SHP77 treated with DMSO at 0.1 percent for 48 hours (cell line): Measurements from ENCODE around the gene TSSK3.

Source experiments
- DNase-seq: peaks from one replicate; lab custom pipeline; 2025; lab: John Stamatoyannopoulos, UW

TSSK3 gene

DNA sequence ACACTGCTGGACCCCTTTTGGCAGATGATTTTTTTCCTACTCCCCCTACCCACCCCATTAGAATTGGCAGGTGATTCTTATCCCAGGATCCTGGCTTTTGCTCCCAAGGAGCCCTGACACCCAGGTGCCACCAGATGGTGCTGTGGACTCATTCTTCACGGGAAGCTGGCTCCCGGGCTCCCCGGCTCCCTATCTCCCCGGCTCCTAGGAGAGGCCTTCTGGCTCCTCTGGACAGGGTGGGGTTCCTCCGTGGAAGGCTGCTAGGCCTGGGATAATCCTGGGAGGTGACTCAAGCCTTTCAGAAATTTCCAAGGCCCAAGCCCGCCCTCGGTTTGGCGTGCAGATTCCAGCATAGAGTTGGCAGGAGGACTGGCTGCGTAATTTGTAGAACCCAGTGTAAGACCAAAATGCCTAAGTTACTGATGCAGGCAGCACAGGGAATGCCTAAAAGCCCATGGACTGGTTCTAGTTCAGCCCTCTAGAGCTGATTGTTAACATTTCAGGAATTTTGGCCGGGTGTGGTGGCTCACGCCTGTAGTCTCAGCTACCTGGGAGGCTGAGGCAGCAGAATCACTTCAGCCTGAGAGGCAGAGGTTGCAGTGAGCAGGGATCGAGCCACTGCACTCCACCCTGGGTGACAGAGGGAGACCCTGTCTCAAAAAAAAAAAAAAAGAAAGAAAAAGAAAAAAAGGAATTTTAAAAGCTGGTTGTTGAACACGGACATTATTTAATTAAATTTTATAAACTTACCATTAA is 38.7 kb downstream of the TSSK3 start:
- peak; percentile 62 for DNase-seq

DNA sequence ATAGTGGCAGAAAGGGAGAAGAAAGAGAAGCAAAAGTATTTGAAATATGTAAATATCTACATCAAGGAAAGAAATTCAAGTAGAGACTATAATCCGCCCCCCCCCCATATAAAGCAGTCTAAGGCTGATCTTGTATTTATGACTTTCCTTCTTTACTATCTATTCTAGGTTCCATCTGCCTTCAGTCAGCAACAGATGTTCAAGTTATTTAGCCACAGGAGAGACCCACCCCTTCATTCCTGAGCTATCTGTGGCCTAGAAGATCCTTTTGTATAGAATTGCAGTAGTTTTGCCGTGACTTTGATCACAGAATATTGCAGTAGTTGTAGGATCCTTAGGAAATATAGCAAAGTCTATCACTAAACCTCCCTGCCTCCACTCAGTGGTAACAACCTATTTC is 42.6 kb downstream of the TSSK3 start:
- DNase-seq: no peak

DNA sequence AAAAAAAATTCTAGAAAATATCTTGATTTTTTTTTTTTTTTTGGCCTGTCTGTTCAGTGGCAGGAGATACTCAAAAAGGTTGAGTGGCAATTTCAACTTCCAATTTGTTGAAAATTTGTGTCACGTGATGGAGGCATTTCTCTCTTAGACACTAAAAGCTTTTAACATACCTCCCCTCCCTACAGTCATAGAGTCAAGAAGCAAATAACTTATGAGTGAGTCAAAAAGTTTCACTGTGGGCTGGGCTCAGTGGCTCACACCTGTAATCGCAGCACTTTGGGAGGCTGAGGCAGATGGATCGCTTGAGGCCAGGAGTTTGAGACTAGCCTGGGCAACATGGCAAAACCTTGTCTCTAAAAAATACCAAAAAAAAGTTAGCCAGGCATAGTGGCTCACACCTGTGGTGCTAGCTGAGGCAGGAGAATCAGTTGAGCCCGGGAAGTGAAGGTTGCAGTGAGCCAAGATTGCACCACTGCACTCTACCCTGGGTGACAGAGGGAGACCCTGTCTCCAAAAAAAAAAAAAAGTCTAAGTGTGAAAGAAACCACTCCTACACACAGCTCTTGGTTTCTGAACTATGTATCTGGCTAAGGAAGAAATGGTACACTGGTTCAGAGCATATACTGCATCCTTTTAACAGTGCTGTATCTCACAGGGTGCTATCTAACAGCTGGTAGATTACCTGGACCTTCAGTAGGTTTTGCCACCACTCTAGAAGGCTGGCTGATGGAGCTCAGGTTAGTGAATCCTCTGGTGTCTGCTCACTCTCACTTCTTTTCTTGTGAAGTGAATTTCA is 43.5 kb downstream of the TSSK3 start:
- DNase-seq: no peak

DNA sequence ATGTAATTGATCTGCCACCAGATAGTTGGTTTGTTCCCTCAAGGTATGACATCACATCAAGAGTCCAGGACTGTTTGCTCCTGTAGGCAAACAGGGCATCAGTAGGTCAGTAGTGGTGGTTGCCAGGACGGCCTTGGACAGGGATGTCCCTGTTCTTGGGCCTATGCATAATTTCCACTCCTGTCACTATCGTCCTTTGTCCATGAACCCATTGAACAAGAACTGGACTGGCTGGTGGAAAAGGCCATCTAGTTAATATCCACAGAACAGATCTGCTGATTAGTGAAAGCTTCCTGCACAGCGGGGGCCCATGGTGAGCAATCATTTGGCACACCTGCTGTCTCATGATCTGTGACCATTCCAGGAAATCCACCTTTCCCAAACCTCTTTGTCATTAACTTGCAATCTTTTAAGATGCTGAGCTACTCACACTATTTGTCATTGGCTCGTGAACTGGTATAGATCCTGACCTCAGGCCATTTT is 44.3 kb downstream of the TSSK3 start:
- DNase-seq: no peak

DNA sequence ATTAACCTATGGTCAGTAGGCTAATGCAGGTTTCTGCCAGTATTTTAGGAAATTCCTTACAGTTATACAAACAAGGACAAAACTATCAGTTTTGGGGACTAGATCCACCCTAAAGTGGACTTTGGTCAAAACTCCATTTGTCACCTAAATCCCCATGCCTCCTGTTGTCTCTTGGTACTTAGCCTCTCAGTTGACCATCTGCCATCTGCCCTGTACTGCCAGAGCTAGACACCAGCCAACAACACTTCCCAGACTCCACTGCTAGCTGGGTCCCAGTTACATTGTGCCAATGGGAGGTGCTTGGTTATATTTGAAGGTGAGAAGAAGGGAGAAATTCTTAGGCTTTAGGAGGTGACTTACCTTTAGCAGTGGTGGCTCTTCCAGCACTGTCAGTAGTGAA is 48.9 kb downstream of the TSSK3 start:
- DNase-seq: no peak

DNA sequence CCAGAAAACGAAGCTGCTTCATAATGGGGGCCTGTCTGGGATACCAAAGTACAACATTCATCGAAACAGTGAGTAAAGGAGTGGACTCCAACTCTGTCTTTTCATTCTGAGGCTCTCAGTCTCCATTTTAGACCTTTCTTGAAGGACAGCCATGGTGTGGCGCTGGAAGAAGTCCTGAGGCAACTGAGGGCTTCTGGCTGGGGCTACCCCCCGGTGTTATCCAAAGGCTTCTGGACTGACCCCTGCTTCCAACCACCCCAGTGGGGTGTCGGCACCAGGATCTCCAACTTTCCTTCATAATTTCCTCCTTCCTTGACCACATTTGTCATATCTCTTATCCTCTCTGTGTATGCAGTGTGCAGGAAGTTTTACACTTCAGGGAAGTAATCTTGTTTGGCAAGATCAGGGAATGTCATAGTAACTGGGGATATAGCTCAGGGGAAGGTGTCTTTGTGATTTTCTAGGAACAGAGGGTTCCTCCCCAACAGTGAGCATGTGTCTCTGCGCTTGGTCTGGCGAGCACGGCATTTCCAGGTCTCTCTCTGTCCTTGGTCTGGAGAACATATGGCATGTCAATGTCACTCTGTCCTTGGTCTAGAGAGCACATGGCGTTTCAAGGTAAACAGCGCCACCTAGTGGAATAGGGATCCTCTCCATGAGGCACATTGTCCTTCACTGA is 51.3 kb downstream of the TSSK3 start:
- DNase-seq: peak; percentile 89
